SW 1271 (cell line): ENCODE results near the gene NEURL1.
A peak's percentile ranks its signal among the peaks of the same experiment; 100 is the strongest.
"Not testable (repeated sequence)": the region's sequence is repeated elsewhere in the genome, so short reads cannot be mapped to it uniquely, and the experiment has no call there.

Source experiments
- DNase-seq, 2 experiments: peaks; one replicate each; lab custom pipeline; 2025; lab: John Stamatoyannopoulos, UW

Gene NEURL1

DNA sequence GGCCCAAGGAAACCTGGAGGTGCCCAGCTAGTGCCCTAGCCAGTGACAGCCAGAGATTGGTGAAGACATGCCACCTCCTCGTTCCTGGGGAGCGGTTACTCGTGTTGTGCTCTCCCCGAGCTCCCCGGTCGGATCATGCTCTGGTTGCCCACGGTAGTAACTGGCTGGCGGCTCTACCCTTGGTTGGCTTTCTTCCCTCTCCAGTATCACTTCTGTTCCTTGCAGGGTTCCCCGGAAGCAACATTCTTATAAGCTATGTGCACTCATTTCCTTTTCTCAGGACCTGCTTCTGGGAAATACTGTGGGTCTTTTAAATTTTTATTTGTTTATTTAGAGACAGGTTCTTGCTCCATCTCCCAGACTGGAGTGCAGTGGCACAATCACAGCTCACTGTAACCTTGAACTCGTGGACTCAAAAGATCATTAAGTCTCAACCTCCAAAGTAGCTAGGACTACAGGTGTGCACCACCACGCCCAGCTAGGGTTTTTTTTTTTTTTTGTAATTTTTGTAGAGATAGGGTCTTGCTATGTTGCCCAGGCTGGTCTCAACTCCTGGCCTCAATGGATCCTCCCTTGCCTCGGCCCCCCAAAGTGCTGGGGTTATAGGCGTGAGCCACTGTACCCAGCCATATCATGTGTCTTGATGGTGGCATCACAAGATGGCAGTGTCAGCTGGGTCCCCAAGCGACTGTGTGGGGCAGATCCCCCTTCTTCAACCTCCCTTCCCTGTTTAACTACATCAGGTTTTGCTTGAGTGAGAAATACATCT is 27.9 kb upstream of the NEURL1 start:
- no peak for DNase-seq

DNA sequence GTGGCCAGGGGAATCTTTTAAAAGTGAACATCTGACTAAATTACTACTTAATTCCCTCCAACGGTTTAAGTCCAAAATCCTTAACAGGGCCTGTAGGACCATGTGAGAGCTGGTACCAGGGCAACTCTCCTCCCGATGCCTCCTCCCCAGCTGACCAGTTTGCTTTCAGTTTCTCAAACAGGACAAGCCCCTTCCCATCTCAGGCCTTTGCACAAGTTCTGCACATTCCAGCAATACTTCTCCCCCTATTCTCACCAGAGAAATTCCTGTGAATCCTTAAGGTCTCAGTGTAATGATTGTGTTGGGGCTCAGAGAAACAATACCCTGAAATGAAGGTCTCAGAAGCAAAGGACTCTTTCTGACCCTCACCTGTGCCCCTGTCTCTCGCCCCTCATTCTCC is 26.8 kb upstream of the NEURL1 start:
- DNase-seq = no peak

DNA sequence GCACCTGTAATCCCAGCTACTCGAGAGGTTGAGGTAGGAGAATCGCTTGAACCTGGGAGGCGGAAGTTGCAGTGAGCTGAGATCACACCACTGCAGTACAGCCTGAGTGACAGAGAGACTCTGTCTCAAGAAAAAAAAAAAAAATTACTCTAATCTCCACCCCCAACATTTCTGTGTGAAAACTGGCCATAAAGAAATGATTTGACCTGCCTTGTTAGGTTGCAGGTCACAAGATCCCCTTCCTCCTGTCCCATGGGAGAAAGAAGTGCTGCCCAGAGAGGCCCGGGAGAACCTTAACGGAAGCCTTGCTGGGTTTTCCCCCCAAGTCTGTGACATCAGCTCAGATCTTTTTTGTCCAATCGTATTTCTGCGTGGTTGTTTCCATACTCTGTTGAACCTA is 26.1 kb upstream of the NEURL1 start:
- no peak for DNase-seq

GRCh38 chr10:103469201-103469600 is 24.3 kb upstream of the NEURL1 start:
- no peak for DNase-seq

GRCh38 chr10:103470761-103471653 is 22.5 kb upstream of the NEURL1 start:
- no peak for DNase-seq

- no peak for DNase-seq
Observed at GRCh38 chr10:103472005-103472404, 21.5 kb upstream of the NEURL1 start.

DNA sequence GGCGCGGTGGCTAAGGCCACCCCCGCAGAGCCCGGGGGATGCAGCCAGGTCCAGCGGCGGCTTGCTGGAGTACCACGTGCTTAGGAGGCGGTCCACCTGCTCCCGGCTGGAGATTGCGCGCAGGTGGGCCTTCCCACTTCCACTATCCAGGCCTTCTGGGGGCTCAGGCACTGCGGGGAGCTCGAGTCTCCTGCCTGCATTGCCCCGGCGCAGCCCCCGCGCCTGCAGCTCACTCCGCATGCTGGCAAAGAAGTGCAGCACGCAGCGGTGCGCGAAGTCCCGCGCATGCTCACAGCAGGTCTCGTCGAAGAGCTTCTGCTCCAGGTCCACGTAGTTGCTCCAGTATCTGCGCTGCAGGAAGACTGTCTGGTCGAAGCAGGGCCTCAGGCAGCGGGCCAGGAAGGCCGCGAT is 20.2 kb upstream of the NEURL1 start:
- no peak for DNase-seq

DNA sequence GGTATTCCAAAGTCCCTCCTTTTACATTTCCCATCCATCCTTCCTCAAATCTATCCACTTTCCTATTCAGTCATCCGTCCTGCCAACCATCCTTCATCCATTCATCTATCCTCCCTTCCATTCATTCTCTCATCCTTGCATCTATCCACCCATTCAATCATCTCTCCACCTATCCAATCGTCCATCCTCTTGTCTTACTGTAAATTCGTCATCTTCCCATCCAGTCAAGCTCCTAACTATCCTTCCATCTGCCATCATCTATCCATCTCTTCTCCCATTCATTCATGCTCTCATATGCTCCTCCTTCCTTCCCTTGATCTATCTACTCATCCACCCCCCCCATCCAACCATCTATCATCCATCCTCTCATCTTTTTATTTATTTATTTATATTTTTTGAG is 19.4 kb upstream of the NEURL1 start:
- no peak for DNase-seq

GRCh38 chr10:103475437-103475836 is 18.1 kb upstream of the NEURL1 start:
- no peak for DNase-seq

GRCh38 chr10:103476046-103476768 is 17.3 kb upstream of the NEURL1 start:
- DNase-seq = no peak

GRCh38 chr10:103478671-103479070 is 14.8 kb upstream of the NEURL1 start:
- no peak for DNase-seq

- no peak for DNase-seq
Observed at GRCh38 chr10:103479135-103479534, 14.4 kb upstream of the NEURL1 start, which contains the start of gene CALHM3. Gene CALHM3, minus strand, starts transcription at chr10:103479240. Its CDS starts 208 bp downstream, at chr10:103479032.

- no peak for DNase-seq
Observed at GRCh38 chr10:103480521-103480920, 13.0 kb upstream of the NEURL1 start.

- DNase-seq = peak in 1 of 2 experiments; percentile 46
Observed at GRCh38 chr10:103481974-103482531, 11.5 kb upstream of the NEURL1 start.

GRCh38 chr10:103486635-103487409 is 6.7 kb upstream of the NEURL1 start:
- not testable (repeated sequence) for DNase-seq

- DNase-seq = no peak
Observed at GRCh38 chr10:103487410-103487708, 6.1 kb upstream of the NEURL1 start.

DNA sequence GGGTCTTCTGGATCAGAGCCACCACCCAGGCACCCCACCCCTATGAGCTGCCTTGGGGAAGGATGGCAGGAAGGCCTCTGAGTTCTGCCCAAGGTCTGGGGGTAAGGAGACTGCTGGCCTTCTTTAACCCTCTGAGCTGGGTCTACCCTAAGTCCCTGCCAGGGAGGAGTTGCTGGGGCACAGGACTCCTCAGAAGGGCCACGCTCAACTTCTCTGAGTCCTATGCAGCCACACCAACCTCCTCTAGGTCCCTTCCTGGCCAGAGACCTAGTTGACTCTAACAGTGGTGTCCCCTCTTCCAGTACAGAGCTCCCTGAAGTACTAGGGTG is 2.6 kb upstream of the NEURL1 start:
- no peak for DNase-seq

- DNase-seq = peak in 1 of 2 experiments; percentile 61
Observed at GRCh38 chr10:103491729-103492364, 1.7 kb upstream of the NEURL1 start.

- DNase-seq = no peak
Observed at GRCh38 chr10:103492655-103493261, 747 bp upstream of the NEURL1 start.
